Measurements from ENCODE around the gene WDR1.

DNA sequence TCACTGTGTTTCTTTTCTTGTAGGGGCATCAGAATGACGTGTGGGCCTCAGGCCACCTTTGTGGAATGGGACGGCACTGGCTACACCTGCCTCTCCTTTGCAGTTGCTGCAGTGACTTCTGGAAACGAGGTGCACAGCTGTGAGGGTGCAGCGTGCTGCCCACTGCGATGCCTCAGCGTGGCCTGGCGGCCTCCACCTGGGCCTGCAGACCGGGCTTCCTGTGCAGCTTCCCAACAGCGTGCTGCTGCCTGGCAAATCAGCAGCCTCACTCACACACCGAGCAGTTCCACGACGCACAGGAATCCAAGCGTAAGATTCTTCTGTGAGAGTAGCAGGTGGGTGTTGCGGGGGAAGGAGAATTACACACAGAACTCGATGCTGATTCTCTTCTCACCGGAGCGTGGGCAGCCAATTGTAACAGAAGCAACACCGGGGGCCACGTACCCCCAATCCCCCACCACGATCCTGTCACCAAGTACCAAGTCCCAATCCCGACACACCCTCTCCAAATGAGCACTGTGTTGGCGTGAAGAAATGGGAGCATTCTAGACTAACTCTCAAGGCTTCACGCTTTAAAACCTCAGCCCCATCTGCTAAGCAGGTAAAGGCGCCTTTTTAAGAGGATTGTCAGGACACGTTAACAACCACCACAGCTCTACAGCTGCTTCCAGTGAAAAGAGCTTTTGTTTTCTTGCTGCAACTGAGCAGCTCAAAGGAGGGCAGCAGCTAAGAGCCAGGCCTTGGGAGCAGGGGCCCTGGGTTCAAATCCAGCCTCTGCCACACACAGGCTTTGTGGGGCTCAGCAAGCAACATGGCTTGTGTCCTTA is 16.9 kb downstream of the WDR1 start:
- TF ChIP-seq, protein P1, sequence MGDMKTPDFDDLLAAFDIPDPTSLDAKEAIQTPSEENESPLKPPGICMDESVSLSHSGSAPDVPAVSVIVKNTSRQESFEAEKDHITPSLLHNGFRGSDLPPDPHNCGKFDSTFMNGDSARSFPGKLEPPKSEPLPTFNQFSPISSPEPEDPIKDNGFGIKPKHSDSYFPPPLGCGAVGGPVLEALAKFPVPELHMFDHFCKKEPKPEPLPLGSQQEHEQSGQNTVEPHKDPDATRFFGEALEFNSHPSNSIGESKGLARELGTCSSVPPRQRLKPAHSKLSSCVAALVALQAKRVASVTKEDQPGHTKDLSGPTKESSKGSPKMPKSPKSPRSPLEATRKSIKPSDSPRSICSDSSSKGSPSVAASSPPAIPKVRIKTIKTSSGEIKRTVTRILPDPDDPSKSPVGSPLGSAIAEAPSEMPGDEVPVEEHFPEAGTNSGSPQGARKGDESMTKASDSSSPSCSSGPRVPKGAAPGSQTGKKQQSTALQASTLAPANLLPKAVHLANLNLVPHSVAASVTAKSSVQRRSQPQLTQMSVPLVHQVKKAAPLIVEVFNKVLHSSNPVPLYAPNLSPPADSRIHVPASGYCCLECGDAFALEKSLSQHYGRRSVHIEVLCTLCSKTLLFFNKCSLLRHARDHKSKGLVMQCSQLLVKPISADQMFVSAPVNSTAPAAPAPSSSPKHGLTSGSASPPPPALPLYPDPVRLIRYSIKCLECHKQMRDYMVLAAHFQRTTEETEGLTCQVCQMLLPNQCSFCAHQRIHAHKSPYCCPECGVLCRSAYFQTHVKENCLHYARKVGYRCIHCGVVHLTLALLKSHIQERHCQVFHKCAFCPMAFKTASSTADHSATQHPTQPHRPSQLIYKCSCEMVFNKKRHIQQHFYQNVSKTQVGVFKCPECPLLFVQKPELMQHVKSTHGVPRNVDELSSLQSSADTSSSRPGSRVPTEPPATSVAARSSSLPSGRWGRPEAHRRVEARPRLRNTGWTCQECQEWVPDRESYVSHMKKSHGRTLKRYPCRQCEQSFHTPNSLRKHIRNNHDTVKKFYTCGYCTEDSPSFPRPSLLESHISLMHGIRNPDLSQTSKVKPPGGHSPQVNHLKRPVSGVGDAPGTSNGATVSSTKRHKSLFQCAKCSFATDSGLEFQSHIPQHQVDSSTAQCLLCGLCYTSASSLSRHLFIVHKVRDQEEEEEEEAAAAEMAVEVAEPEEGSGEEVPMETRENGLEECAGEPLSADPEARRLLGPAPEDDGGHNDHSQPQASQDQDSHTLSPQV (IDR thresholded peaks at IDR 0.05) = no peak
- TF ChIP-seq, protein P2, sequence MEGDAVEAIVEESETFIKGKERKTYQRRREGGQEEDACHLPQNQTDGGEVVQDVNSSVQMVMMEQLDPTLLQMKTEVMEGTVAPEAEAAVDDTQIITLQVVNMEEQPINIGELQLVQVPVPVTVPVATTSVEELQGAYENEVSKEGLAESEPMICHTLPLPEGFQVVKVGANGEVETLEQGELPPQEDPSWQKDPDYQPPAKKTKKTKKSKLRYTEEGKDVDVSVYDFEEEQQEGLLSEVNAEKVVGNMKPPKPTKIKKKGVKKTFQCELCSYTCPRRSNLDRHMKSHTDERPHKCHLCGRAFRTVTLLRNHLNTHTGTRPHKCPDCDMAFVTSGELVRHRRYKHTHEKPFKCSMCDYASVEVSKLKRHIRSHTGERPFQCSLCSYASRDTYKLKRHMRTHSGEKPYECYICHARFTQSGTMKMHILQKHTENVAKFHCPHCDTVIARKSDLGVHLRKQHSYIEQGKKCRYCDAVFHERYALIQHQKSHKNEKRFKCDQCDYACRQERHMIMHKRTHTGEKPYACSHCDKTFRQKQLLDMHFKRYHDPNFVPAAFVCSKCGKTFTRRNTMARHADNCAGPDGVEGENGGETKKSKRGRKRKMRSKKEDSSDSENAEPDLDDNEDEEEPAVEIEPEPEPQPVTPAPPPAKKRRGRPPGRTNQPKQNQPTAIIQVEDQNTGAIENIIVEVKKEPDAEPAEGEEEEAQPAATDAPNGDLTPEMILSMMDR (IDR thresholded peaks at IDR 0.05 in 2 of 3, conservative IDR thresholded peaks at IDR 0.05 in 1 of 3; ENCODE audit: control insufficient read depth in 2 of 3, extremely low read depth in 1 of 3, insufficient read depth in 1 of 3, low read depth in 3 of 3, low read length in 3 of 3) = no peak
- TF ChIP-seq, protein P3, sequence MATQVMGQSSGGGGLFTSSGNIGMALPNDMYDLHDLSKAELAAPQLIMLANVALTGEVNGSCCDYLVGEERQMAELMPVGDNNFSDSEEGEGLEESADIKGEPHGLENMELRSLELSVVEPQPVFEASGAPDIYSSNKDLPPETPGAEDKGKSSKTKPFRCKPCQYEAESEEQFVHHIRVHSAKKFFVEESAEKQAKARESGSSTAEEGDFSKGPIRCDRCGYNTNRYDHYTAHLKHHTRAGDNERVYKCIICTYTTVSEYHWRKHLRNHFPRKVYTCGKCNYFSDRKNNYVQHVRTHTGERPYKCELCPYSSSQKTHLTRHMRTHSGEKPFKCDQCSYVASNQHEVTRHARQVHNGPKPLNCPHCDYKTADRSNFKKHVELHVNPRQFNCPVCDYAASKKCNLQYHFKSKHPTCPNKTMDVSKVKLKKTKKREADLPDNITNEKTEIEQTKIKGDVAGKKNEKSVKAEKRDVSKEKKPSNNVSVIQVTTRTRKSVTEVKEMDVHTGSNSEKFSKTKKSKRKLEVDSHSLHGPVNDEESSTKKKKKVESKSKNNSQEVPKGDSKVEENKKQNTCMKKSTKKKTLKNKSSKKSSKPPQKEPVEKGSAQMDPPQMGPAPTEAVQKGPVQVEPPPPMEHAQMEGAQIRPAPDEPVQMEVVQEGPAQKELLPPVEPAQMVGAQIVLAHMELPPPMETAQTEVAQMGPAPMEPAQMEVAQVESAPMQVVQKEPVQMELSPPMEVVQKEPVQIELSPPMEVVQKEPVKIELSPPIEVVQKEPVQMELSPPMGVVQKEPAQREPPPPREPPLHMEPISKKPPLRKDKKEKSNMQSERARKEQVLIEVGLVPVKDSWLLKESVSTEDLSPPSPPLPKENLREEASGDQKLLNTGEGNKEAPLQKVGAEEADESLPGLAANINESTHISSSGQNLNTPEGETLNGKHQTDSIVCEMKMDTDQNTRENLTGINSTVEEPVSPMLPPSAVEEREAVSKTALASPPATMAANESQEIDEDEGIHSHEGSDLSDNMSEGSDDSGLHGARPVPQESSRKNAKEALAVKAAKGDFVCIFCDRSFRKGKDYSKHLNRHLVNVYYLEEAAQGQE (IDR thresholded peaks at IDR 0.05; ENCODE audit: low read depth, low read length) = no peak
- TF ChIP-seq SUZ12 (IDR thresholded peaks at IDR 0.05; ENCODE audit: unreplicated experiment) = no peak
- TF ChIP-seq, protein P4, sequence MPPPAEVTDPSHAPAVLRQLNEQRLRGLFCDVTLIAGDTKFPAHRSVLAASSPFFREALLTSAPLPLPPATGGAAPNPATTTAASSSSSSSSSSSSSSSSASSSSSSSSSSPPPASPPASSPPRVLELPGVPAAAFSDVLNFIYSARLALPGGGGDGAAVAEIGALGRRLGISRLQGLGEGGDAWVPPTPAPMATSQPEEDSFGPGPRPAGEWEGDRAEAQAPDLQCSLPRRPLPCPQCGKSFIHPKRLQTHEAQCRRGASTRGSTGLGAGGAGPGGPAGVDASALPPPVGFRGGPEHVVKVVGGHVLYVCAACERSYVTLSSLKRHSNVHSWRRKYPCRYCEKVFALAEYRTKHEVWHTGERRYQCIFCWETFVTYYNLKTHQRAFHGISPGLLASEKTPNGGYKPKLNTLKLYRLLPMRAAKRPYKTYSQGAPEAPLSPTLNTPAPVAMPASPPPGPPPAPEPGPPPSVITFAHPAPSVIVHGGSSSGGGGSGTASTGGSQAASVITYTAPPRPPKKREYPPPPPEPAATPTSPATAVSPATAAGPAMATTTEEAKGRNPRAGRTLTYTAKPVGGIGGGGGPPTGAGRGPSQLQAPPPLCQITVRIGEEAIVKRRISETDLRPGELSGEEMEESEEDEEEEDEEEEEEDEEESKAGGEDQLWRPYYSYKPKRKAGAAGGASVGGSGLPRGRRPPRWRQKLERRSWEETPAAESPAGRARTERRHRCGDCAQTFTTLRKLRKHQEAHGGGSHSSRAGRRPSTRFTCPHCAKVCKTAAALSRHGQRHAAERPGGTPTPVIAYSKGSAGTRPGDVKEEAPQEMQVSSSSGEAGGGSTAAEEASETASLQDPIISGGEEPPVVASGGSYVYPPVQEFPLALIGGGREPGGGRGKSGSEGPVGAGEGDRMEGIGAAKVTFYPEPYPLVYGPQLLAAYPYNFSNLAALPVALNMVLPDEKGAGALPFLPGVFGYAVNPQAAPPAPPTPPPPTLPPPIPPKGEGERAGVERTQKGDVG (CRISPR knock-in tag; IDR thresholded peaks at IDR 0.05) = no peak
- TF ChIP-seq POLR2A (IDR thresholded peaks at IDR 0.05; ENCODE audit: low read depth, low read length) = peak; percentile 53; the same call in 1 of the 2 replicates
- TF ChIP-seq, protein P5, sequence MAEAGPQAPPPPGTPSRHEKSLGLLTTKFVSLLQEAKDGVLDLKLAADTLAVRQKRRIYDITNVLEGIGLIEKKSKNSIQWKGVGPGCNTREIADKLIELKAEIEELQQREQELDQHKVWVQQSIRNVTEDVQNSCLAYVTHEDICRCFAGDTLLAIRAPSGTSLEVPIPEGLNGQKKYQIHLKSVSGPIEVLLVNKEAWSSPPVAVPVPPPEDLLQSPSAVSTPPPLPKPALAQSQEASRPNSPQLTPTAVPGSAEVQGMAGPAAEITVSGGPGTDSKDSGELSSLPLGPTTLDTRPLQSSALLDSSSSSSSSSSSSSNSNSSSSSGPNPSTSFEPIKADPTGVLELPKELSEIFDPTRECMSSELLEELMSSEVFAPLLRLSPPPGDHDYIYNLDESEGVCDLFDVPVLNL (IDR thresholded peaks at IDR 0.05; ENCODE audit: low read depth, low read length) = no peak

Data from GM12878 (cell line).